A204.1 (cell line): ENCODE data around the gene RPS6KA3.
"Not testable (repeated sequence)": the region's sequence is repeated elsewhere in the genome, so short reads cannot be mapped to it uniquely, and the experiment has no call there.

Experiments used
- FAIRE-seq: peaks from 2 replicates; lab custom pipeline; 2012; peaks lifted over from hg19 to GRCh38; lab: Jason Lieb, UNC

The RPS6KA3 gene

GRCh38 chrX:20217906-20218305, 48.8 kb downstream of the RPS6KA3 start:
- FAIRE-seq, result no peak

GRCh38 chrX:20217271-20217670, 49.4 kb downstream of the RPS6KA3 start:
- FAIRE-seq, result no peak

- no peak for FAIRE-seq
Measured at GRCh38 chrX:20215565-20215964, 51.1 kb downstream of the RPS6KA3 start.

- no peak for FAIRE-seq
Measured at GRCh38 chrX:20212486-20213089, 54.1 kb downstream of the RPS6KA3 start.

- no peak for FAIRE-seq
Measured at GRCh38 chrX:20211261-20211786, 55.4 kb downstream of the RPS6KA3 start.

- no peak for FAIRE-seq
Measured at GRCh38 chrX:20205927-20206708, 60.6 kb downstream of the RPS6KA3 start.

- no peak for FAIRE-seq
Measured at GRCh38 chrX:20204351-20204750, 62.4 kb downstream of the RPS6KA3 start.

- FAIRE-seq, result no peak
Measured at GRCh38 chrX:20197641-20198210, 69.0 kb downstream of the RPS6KA3 start.

GRCh38 chrX:20189171-20189570, 77.5 kb downstream of the RPS6KA3 start:
- no peak for FAIRE-seq

GRCh38 chrX:20181598-20182329, 84.9 kb downstream of the RPS6KA3 start:
- FAIRE-seq, result no peak

GRCh38 chrX:20177093-20177492, 89.6 kb downstream of the RPS6KA3 start:
- FAIRE-seq, result no peak

- FAIRE-seq, result no peak
Measured at GRCh38 chrX:20173856-20174255, 92.9 kb downstream of the RPS6KA3 start.

- no peak for FAIRE-seq
Measured at GRCh38 chrX:20173313-20173712, 93.4 kb downstream of the RPS6KA3 start.

GRCh38 chrX:20171887-20172286, 94.8 kb downstream of the RPS6KA3 start:
- no peak for FAIRE-seq

- FAIRE-seq, result not testable (repeated sequence)
Measured at GRCh38 chrX:20162516-20162915, 104.2 kb downstream of the RPS6KA3 start.

- no peak for FAIRE-seq
Measured at GRCh38 chrX:20159797-20160385, 106.8 kb downstream of the RPS6KA3 start.

GRCh38 chrX:20151689-20152088, 115.0 kb downstream of the RPS6KA3 start:
- FAIRE-seq, result no peak

- FAIRE-seq, result no peak
Measured at GRCh38 chrX:20149326-20149725, 117.4 kb downstream of the RPS6KA3 start.

GRCh38 chrX:20147561-20147960, 119.1 kb downstream of the RPS6KA3 start:
- no peak for FAIRE-seq

GRCh38 chrX:20144491-20144890, 122.2 kb downstream of the RPS6KA3 start:
- FAIRE-seq, result no peak

GRCh38 chrX:20143561-20143960, 123.1 kb downstream of the RPS6KA3 start:
- FAIRE-seq, result no peak

- FAIRE-seq, result no peak
Measured at GRCh38 chrX:20143111-20143510, 123.6 kb downstream of the RPS6KA3 start.
